Gastroesophageal sphincter (tissue), 4 donors: ENCODE measurements around the gene NOD2. TPM values are rescaled to one million over a fixed set of nuclear protein-coding genes. Genes with fewer than 3 reads are reported as not detected.

ENCODE experiments used
- ATAC-seq: fragments of 150-250 bp; one replicate; pipeline ENCODE4 v1.9.1; 2016; ENCODE audit warnings: mild to moderate bottlenecking, moderate library complexity
- H3K27ac ChIP-seq, 4 donors: fragments of 200-600 bp; sonication (generic) in 3 of 4; 1 replicate in 3 of 4; 2 replicates in 1 of 4; pipeline ENCODE4 v1.5.1; 2016 to 2019
- H3K27me3 ChIP-seq: fragments of 200-600 bp; sonication (generic); one replicate; pipeline ENCODE4 v1.5.1; 2019
- H3K36me3 ChIP-seq, 2 donors: fragments of 200-600 bp; sonication (generic); one replicate each; pipeline ENCODE4 v1.5.1; 2019; ENCODE audit warnings: control low read depth in 1 of 2
- H3K4me1 ChIP-seq, 3 donors: fragments of 200-600 bp; sonication (generic); 1 replicate in 2 of 3; 2 replicates in 1 of 3; pipeline ENCODE4 v1.5.1; 2016 to 2019; ENCODE audit warnings: control low read depth in 2 of 3
- H3K4me3 ChIP-seq, 2 donors: fragments of 200-600 bp; sonication (generic); one replicate each; pipeline ENCODE4 v1.5.1; 2019; ENCODE audit warnings: mild to moderate bottlenecking in 1 of 2, moderate library complexity in 1 of 2
- H3K9me3 ChIP-seq, 3 donors: fragments of 200-600 bp; sonication (generic); one replicate each; pipeline ENCODE4 v1.5.1; 2017 to 2019; ENCODE audit warnings: control low read depth in 2 of 3
- CTCF ChIP-seq, 4 experiments: fragments of 200-600 bp in 2 of 4; fragments of 450-650 bp in 2 of 4; sonication (generic) in 1 of 4; IDR thresholded peaks; one replicate each; pipeline ENCODE4 v1.5.1; 2017 to 2019; ENCODE audit warnings: antibody characterized with exemption in 4 of 4, mild to moderate bottlenecking in 2 of 4, moderate library complexity in 2 of 4
- EP300 ChIP-seq: sonication (generic); formaldehyde crosslinking; IDR thresholded peaks from one replicate; pipeline ENCODE4 v1.6.1; 2017; ENCODE audit warnings: antibody characterized with exemption, mild to moderate bottlenecking
- POLR2A ChIP-seq, 2 donors: fragments of 450-650 bp; IDR thresholded peaks; one replicate each; pipeline ENCODE4 v1.6.1; 2017; ENCODE audit warnings: antibody characterized with exemption in 2 of 2, mild to moderate bottlenecking in 2 of 2, moderate library complexity in 1 of 2
- POLR2AphosphoS5 ChIP-seq: sonication (generic); formaldehyde crosslinking; IDR thresholded peaks from one replicate; pipeline ENCODE4 v1.6.1; 2017; ENCODE audit warnings: antibody characterized with exemption
- WGBS, 2 donors: methylation state at CpG; one replicate each; pipeline ENCODE4 v1.1.5; 2018; ENCODE audit warnings: low coverage in 1 of 2; 5-methylcytosine and 5-hydroxymethylcytosine counted together
- total RNA-seq, 4 donors: library from RNA; depleted of rRNA; stranded (reverse); fragments of >200 nt; gene quantifications; one replicate each; pipeline ENCODE4 v1.1.0, GENCODE V29; 2016

The NOD2 gene
- total RNA-seq, 4 donors from 2014 or later: 0.82 to 5.9 (median 3.5) TPM

- no peak for ATAC-seq
- TF ChIP-seq EP300: no peak
- Histone ChIP-seq H3K4me1 (peaks cover 0 to 19% (median 0%) of the 10 kb centered on the region in 3 donors), H3K4me3 (no peak overlapping the region), H3K27ac (peak overlapping the region in 2 of 4 donors; percentile 10 to 59), H3K27me3 (no peaks in the 10 kb centered on the region), H3K36me3 (peaks cover 0 to under 1% of the 10 kb centered on the region in 2 donors), H3K9me3 (no peaks in the 10 kb centered on the region)
- WGBS, 2 donors: 72 to 75% methylated on average over 4 to 6 of the region's 6 CpGs
These were observed 38.0 kb downstream of the NOD2 start for GRCh38 chr16:50731130-50731988.

- H3K27ac ChIP-seq: peak overlapping the region in 2 of 4 donors; percentile 10 to 59
These were observed 38.8 kb downstream of the NOD2 start for GRCh38 chr16:50731989-50732832.

GRCh38 chr16:50733468-50733867, 40.1 kb downstream of the NOD2 start:
- WGBS, 2 donors: 89 to 93% methylated on average over 2 to 7 of the region's 7 CpGs
- TF ChIP-seq POLR2A (IDR thresholded peaks at IDR 0.05): no peak
- no peak for TF ChIP-seq POLR2AphosphoS5
- no peak for TF ChIP-seq CTCF (IDR thresholded peaks at IDR 0.05)
- no peak for TF ChIP-seq EP300
- ATAC-seq: no peak
- no peaks in the 10 kb centered on the region for H3K9me3 ChIP-seq
- no peak overlapping the region for H3K4me3 ChIP-seq
- no peaks in the 10 kb centered on the region for H3K36me3 ChIP-seq
- H3K27ac ChIP-seq: no peak overlapping the region
- peaks cover 0 to 19% (median 0%) of the 10 kb centered on the region in 3 donors for H3K4me1 ChIP-seq
- no peaks in the 10 kb centered on the region for H3K27me3 ChIP-seq

More at GRCh38 chr16:50731989-50732832, 38.8 kb downstream of the NOD2 start:
- ATAC-seq: no peak
- H3K27me3 ChIP-seq: no peaks in the 10 kb centered on the region
- no peaks in the 10 kb centered on the region for H3K9me3 ChIP-seq
- H3K4me3 ChIP-seq: no peak overlapping the region
- TF ChIP-seq POLR2A (IDR thresholded peaks at IDR 0.05): no peak
- TF ChIP-seq POLR2AphosphoS5: no peak
- TF ChIP-seq CTCF (IDR thresholded peaks at IDR 0.05): no peak
- no peak for TF ChIP-seq EP300
- WGBS, 2 donors: 47 to 48% methylated on average over 5 to 9 of the region's 10 CpGs
- H3K4me1 ChIP-seq: peaks cover 0 to 19% (median 0%) of the 10 kb centered on the region in 3 donors
- H3K36me3 ChIP-seq: no peaks in the 10 kb centered on the region

- H3K4me1 ChIP-seq: peaks cover 0 to 19% (median 0%) of the 10 kb centered on the region in 3 donors
- H3K27me3 ChIP-seq: no peaks in the 10 kb centered on the region
- 74% methylated on average over 6 to 7 of the region's 7 CpGs for WGBS, 2 donors
- no peak overlapping the region for H3K4me3 ChIP-seq
- no peak for ATAC-seq
- no peak overlapping the region for H3K27ac ChIP-seq
- H3K9me3 ChIP-seq: no peaks in the 10 kb centered on the region
- no peaks in the 10 kb centered on the region for H3K36me3 ChIP-seq
- no peak for TF ChIP-seq EP300
- no peak for TF ChIP-seq POLR2AphosphoS5
- TF ChIP-seq CTCF (IDR thresholded peaks at IDR 0.05): no peak
- no peak for TF ChIP-seq POLR2A (IDR thresholded peaks at IDR 0.05)
These were observed 42.3 kb downstream of the NOD2 start for GRCh38 chr16:50735629-50736122.

GRCh38 chr16:50736448-50736847, 43.0 kb downstream of the NOD2 start:
- no peaks in the 10 kb centered on the region for H3K36me3 ChIP-seq
- no peaks in the 10 kb centered on the region for H3K9me3 ChIP-seq
- H3K4me1 ChIP-seq: peaks cover 0 to 23% (median 0%) of the 10 kb centered on the region in 3 donors
- ATAC-seq: no peak
- no peaks in the 10 kb centered on the region for H3K27me3 ChIP-seq
- WGBS, 2 donors: 57 to 81% methylated on average over 1 to 9 of the region's 9 CpGs
- TF ChIP-seq POLR2A (IDR thresholded peaks at IDR 0.05) (no peak), POLR2AphosphoS5 (no peak), CTCF (IDR thresholded peaks at IDR 0.05) (no peak), EP300 (no peak)
- H3K27ac ChIP-seq: no peak overlapping the region
- H3K4me3 ChIP-seq: no peak overlapping the region
